ENCODE results near the gene GIT2.

DNA sequence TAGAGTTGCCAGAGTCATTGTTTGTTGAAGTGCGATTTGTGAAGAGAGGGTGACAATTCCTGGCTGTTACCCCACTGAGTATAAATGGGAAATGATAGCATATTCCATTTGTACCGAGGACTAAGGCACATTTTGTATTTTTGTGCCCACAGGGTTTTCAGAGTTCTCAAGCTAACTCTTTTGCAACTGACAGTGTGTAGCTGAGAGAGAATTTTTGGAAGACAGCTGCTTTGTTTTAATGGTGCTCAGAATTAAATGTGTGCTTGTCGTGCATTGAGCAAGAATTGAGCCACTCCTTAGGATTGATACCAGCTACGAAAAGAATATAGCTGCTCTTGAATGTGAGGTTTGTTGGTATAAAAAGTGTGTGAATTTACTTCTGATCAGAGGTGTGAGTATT, 24.8 kb upstream of the GIT2 start:
- TF ChIP-seq POLR2A (IDR thresholded peaks at IDR 0.05; ENCODE audit: low read length) (no peak), GATA1 (IDR thresholded peaks at IDR 0.05; ENCODE audit: low read depth, low read length) (no peak)

Measured in erythroblast (primary cell).